B cell (primary cell): ENCODE data around the gene CLEC7A. TPM values are rescaled to one million over a fixed set of nuclear protein-coding genes. Genes with fewer than 3 reads are reported as not detected.

Experiments used
- ATAC-seq: fragments of 200-7000 bp; cut with Tn5 transposase; one replicate; pipeline ENCODE4 v1.10.0; 2021; ENCODE audit warnings: low read depth, mild to moderate bottlenecking, moderate number of reproducible peaks, moderate library complexity
- CTCF ChIA-PET: fragments of 350-600 bp; sonication (Branson Sonifier 250); formaldehyde crosslinking; loops from one replicate; lab custom pipeline; 2021; ENCODE audit warnings: antibody characterized with exemption, inconsistent platforms; lab: Charles Lee
- POLR2A ChIA-PET: fragments of 350-600 bp; sonication (Branson Sonifier 250); formaldehyde crosslinking; loops from one replicate; lab custom pipeline; 2021; ENCODE audit warnings: antibody characterized with exemption; lab: Charles Lee
- DNase-seq: peaks from one replicate; pipeline ENCODE4 v3.0.0; 2013
- H2AFZ ChIP-seq: 2 replicates; pipeline ENCODE4 v1.6.1; 2012; ENCODE audit warnings: mild to moderate bottlenecking, low read depth, low read length; ENCODE audit not compliant: insufficient read depth, poor library complexity, severe bottlenecking
- H3K27ac ChIP-seq, 2 donors: 1 replicate in 1 of 2; 2 replicates in 1 of 2; pipeline ENCODE4 v1.5.1; 2012 to 2013; ENCODE audit warnings: low read length in 2 of 2, mild to moderate bottlenecking in 2 of 2, moderate library complexity in 1 of 2
- H3K27me3 ChIP-seq, 4 experiments: fragments of 200-600 bp in 1 of 4; sonication (generic) in 1 of 4; replicated peaks in 1 of 4; 1 replicate in 2 of 4; 2 replicates in 2 of 4; pipeline versions ENCODE4 v1.6.1 to v1.7.0; 2013 to 2016; ENCODE audit warnings: low read length in 3 of 4, mild to moderate bottlenecking in 2 of 4, mixed read lengths in 1 of 4, moderate library complexity in 1 of 4; ENCODE audit not compliant: insufficient read depth in 4 of 4, control insufficient read depth in 3 of 4; ENCODE audit errors: control extremely low read depth in 1 of 4
- H3K36me3 ChIP-seq, 2 experiments: replicated peaks in 1 of 2; 1 replicate in 1 of 2; 2 replicates in 1 of 2; pipeline versions ENCODE4 v1.6.1 to v1.7.1; 2013; ENCODE audit warnings: low read length in 1 of 2; ENCODE audit not compliant: insufficient read depth in 2 of 2, control insufficient read depth in 1 of 2; ENCODE audit errors: control extremely low read depth in 1 of 2, extremely low read depth in 1 of 2
- H3K4me1 ChIP-seq, 2 donors: fragments of 200-600 bp in 1 of 2; sonication (generic) in 1 of 2; 1 replicate in 1 of 2; 2 replicates in 1 of 2; pipeline versions ENCODE4 v1.5.1 to v1.6.1; 2013 to 2017; ENCODE audit warnings: low read length in 2 of 2; ENCODE audit not compliant: control insufficient read depth in 2 of 2, insufficient read depth in 2 of 2
- H3K4me2 ChIP-seq: replicated peaks from 2 replicates; pipeline ENCODE3; 2012; ENCODE audit warnings: mild to moderate bottlenecking, low read depth, low read length; ENCODE audit not compliant: poor library complexity, severe bottlenecking
- H3K4me3 ChIP-seq, 5 experiments: fragments of 200-600 bp in 1 of 5; sonication (generic) in 1 of 5; 1 replicate in 3 of 5; 2 replicates in 2 of 5; pipeline versions ENCODE4 v1.5.1 to v1.7.0; 2011 to 2016; ENCODE audit warnings: low read length in 4 of 5, mild to moderate bottlenecking in 4 of 5, low read depth in 2 of 5, control low read depth in 1 of 5, moderate library complexity in 1 of 5; ENCODE audit not compliant: insufficient read depth in 1 of 5; ENCODE audit errors: control extremely low read depth in 1 of 5, extremely low read depth in 1 of 5
- H3K79me2 ChIP-seq: fragments of 200-600 bp; sonication (generic); one replicate; pipeline ENCODE4 v1.6.0; 2016; ENCODE audit warnings: low read length; ENCODE audit not compliant: control insufficient read depth, insufficient read depth
- H3K9ac ChIP-seq: fragments of 200-600 bp; sonication (generic); 2 replicates; pipeline ENCODE4 v1.6.1; 2017; ENCODE audit warnings: mild to moderate bottlenecking, low read length, moderate library complexity
- H3K9me3 ChIP-seq, 3 donors: one replicate each; pipeline versions ENCODE4 v1.6.1 to v1.7.1; 2013; ENCODE audit warnings: low read length in 2 of 3; ENCODE audit not compliant: control insufficient read depth in 2 of 3, insufficient read depth in 1 of 3; ENCODE audit errors: control extremely low read depth in 1 of 3
- H4K20me1 ChIP-seq: 2 replicates; pipeline ENCODE4 v1.6.0; 2012; ENCODE audit warnings: mild to moderate bottlenecking, low read length; ENCODE audit not compliant: insufficient read depth, control insufficient read depth, poor library complexity, severe bottlenecking
- H3K27ac Mint-ChIP-seq: one replicate; pipeline ENCODE4 v1.8.0; 2021; ENCODE audit warnings: mixed read lengths
- H3K27me3 Mint-ChIP-seq: one replicate; pipeline ENCODE4 v1.8.0; 2021; ENCODE audit warnings: mixed read lengths
- H3K4me1 Mint-ChIP-seq: one replicate; pipeline ENCODE4 v1.8.0; 2021; ENCODE audit warnings: mixed read lengths
- H3K4me3 Mint-ChIP-seq: one replicate; pipeline ENCODE4 v1.8.0; 2021; ENCODE audit warnings: mixed read lengths
- H3K9me3 Mint-ChIP-seq: one replicate; pipeline ENCODE4 v1.8.0; 2022; ENCODE audit warnings: mixed read lengths; ENCODE audit not compliant: insufficient read depth
- EZH2 ChIP-seq: IDR thresholded peaks from 2 replicates; pipeline ENCODE4 v1.6.1; 2012; ENCODE audit warnings: borderline replicate concordance, low read depth, mild to moderate bottlenecking, moderate library complexity, low read length; ENCODE audit not compliant: insufficient read depth, poor library complexity, severe bottlenecking
- WGBS: methylation state at CpG from one replicate; pipeline ENCODE4 v1.1.5; 2013; ENCODE audit warnings: missing lambda C conversion rate; ENCODE audit not compliant: insufficient coverage; 5-methylcytosine and 5-hydroxymethylcytosine counted together
- intact Hi-C: fragments of 100-400 bp; cut with micrococcal nuclease; formaldehyde crosslinking; loops from one replicate; pipeline ENCODE4 v1.10.0; 2022
- polyA plus RNA-seq: library from polyadenylated mRNA; depleted of rRNA; stranded (reverse); fragments of >200 nt; gene quantifications from 2 replicates; pipeline ENCODE4 v1.2.3, GENCODE V29; 2012
- total RNA-seq, 2 donors: library from RNA; stranded (reverse); fragments of 120-200 nt in 1 of 2; gene quantifications; 1 replicate in 1 of 2; 2 replicates in 1 of 2; pipeline versions ENCODE4 v1.2.3 to v1.2.4, GENCODE V29; 2013 to 2022
- TF ChIP-seq, protein P1 (sequence below): fragments of 200-600 bp; IDR thresholded peaks from one replicate; pipeline ENCODE4 v1.8.0; 2022; ENCODE audit warnings: antibody characterized with exemption, mild to moderate bottlenecking

CLEC7A gene
- total and polyA plus RNA-seq, 2 donors (not counting 1 experiment from before 2014, with no cell fraction given): 0.67 to 2.4 TPM

DNA sequence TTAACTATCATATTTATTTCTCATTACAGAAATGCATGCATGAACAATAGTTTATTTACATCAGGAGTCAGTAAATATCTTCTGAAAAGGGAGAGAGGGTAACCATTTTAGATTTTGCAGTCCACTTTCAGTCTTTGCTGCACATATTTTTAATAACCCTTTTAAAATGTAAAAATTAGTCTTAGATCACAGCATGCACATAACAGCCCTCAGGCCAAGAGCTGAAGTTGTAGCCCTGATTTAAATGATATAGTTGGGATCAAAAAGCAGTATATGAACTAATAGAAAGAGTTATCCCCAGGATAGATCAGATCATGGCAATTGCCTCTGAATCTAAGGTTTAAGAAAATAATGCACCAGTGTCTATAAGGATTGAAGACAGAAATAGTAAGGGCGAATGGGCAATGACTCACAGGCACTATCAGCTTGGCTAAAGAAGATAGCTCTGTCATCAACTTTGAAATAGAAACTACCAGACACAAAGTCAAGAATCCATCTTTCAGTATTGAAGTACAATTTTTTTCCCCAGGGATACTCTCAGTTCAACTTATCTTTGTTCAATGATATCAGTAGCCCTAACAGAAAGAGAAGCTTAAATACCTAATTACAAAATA lies 13.1 kb upstream of the CLEC7A start:
- ChIA-PET POLR2A (no interaction called here), CTCF (interaction anchor here (0.9 to 1.5 kb wide), 8 partner anchors 9 to 392 kb away, joined by 3 to 4 read pairs (median 3); no protein-coding TSS in a partner anchor)
- Mint-ChIP-seq H3K4me1 (peaks cover 2% of the 10 kb centered on the region), H3K27me3 (peaks cover 23% of the 10 kb centered on the region), H3K4me3 (no peak overlapping the region), H3K27ac (no peak overlapping the region), H3K9me3 (no peaks in the 10 kb centered on the region)
- no peak overlapping the region for H2AFZ ChIP-seq
- H3K4me1 ChIP-seq: no peaks in the 10 kb centered on the region
- peaks cover 0 to 18% (median 5%) of the 10 kb centered on the region in 4 experiments for H3K27me3 ChIP-seq
- no peak overlapping the region for H3K9ac ChIP-seq
- H3K79me2 ChIP-seq: no peaks in the 10 kb centered on the region
- no peaks in the 10 kb centered on the region for H3K36me3 ChIP-seq
- 0% methylated on average over 1 of the region's 1 CpG for WGBS
- no peak for ATAC-seq
- intact Hi-C loops: loop anchor here (5.0 kb wide), 1 partner anchor 811 kb away; no protein-coding TSS in a partner anchor
- TF ChIP-seq EZH2: no peak
- TF ChIP-seq, protein P1, sequence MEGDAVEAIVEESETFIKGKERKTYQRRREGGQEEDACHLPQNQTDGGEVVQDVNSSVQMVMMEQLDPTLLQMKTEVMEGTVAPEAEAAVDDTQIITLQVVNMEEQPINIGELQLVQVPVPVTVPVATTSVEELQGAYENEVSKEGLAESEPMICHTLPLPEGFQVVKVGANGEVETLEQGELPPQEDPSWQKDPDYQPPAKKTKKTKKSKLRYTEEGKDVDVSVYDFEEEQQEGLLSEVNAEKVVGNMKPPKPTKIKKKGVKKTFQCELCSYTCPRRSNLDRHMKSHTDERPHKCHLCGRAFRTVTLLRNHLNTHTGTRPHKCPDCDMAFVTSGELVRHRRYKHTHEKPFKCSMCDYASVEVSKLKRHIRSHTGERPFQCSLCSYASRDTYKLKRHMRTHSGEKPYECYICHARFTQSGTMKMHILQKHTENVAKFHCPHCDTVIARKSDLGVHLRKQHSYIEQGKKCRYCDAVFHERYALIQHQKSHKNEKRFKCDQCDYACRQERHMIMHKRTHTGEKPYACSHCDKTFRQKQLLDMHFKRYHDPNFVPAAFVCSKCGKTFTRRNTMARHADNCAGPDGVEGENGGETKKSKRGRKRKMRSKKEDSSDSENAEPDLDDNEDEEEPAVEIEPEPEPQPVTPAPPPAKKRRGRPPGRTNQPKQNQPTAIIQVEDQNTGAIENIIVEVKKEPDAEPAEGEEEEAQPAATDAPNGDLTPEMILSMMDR: no peak
- H3K4me2 ChIP-seq: no peak overlapping the region
- DNase-seq: no peak
- H3K4me3 ChIP-seq: no peak overlapping the region
- H3K9me3 ChIP-seq: peaks cover 0 to 6% (median 0%) of the 10 kb centered on the region in 3 donors
- no peak overlapping the region for H3K27ac ChIP-seq
- H4K20me1 ChIP-seq: no peaks in the 10 kb centered on the region

DNA sequence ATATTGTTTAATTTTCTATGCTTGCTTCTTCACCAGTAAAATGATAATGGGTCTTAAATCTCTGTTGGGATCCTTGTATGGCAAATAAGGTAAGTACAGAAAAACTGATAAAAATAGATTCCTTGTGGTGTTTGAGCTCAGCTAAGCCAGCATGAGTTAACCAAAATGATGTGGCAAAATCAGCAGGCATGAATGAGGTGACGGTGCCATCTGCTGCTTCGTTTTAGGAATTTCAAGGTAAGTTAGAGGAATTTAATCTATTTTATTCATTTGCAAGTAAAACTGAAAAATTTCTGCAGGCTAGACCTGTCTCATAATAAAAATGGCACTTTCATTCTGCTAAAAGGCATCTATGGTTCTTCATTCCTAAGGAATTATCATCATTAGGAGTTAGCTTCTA lies 10.0 kb upstream of the CLEC7A start:
- no peak overlapping the region for H3K4me2 ChIP-seq
- H3K79me2 ChIP-seq: no peaks in the 10 kb centered on the region
- H3K9ac ChIP-seq: no peak overlapping the region
- no CpG with 5 or more reads among the region's 2 CpGs for WGBS
- peaks cover 0 to 18% (median 9%) of the 10 kb centered on the region in 4 experiments for H3K27me3 ChIP-seq
- no peaks in the 10 kb centered on the region for H3K4me1 ChIP-seq
- H3K27ac ChIP-seq: no peak overlapping the region
- intact Hi-C loops: loop anchor here (1.0 to 5.0 kb wide), 4 partner anchors 200 to 808 kb away; no protein-coding TSS in a partner anchor
- H2AFZ ChIP-seq: no peak overlapping the region
- no peaks in the 10 kb centered on the region for H3K9me3 ChIP-seq
- Mint-ChIP-seq H3K27ac (no peak overlapping the region), H3K4me1 (peaks cover 2% of the 10 kb centered on the region), H3K4me3 (no peak overlapping the region), H3K27me3 (peaks cover 38% of the 10 kb centered on the region), H3K9me3 (no peaks in the 10 kb centered on the region)
- POLR2A ChIA-PET: no interaction called here
- DNase-seq (peak; percentile 63), ATAC-seq (no peak)
- CTCF ChIA-PET: interaction anchor here (0.6 to 3.8 kb wide), 15 partner anchors 10 to 1366 kb away, joined by 3 to 21 read pairs (median 4); partner anchors contain the start of genes CLEC12B and CLEC7A
- no peak overlapping the region for H3K4me3 ChIP-seq
- no peaks in the 10 kb centered on the region for H3K36me3 ChIP-seq
- TF ChIP-seq, protein P1: peak; percentile 62
- TF ChIP-seq EZH2: no peak
- H4K20me1 ChIP-seq: no peaks in the 10 kb centered on the region
